ENCODE data around the gene SPATA9. TPM values are rescaled to one million over a fixed set of nuclear protein-coding genes. Genes with fewer than 3 reads are reported as not detected.

Gene SPATA9
- total RNA-seq, 3 donors from 2014 or later (not counting 1 experiment from before 2014, with no cell fraction given): 1.3 to 2.1 (median 2.0) TPM

DNA sequence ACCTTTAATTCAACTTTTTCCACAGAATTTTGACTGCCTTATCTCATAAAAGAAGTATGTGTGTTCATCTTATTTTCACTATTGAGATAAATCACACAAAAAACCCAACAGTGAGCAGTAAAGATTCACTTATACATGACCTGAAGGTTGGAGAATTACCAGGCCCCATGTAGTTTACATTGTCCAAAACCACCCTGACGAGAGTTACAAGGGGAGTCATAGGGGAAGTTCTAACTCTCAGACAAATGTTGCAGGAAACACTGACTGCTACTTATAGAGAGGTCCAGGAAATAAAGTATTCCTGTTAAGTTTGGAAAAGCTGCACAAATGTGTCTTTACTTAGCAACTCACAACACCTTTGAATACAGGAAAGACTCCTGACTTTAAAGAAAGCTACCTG lies 14.1 kb downstream of the SPATA9 start:
- H3K27ac ChIP-seq (ENCODE audit: low read length): no peak overlapping the region
- Mint-ChIP-seq H3K9me3 (no peaks in the 10 kb centered on the region), H3K4me1 (no peaks in the 10 kb centered on the region), H3K27me3 (ENCODE audit: low read depth in 2 of 2) (no peaks in the 10 kb centered on the region), H3K36me3 (no peaks in the 10 kb centered on the region), H3K27ac (no peak overlapping the region), H3K4me3 (no peak overlapping the region)
- no peaks in the 10 kb centered on the region for H3K9me3 ChIP-seq (ENCODE audit: control insufficient read depth, insufficient read depth, low read length)
- 80% methylated on average over 1 of the region's 1 CpG for WGBS (ENCODE audit: insufficient coverage)
- DNase-seq (no peak), ATAC-seq (no peak)
- no peak overlapping the region for H3K4me3 ChIP-seq (ENCODE audit: low read length)
- no peaks in the 10 kb centered on the region for H3K27me3 ChIP-seq (ENCODE audit: control insufficient read depth, insufficient read depth, low read length)
- intact Hi-C loops (cut with micrococcal nuclease): no loop called here
- no peaks in the 10 kb centered on the region for H3K36me3 ChIP-seq (ENCODE audit: control insufficient read depth, insufficient read depth, low read length)
- TF ChIP-seq, protein P1, sequence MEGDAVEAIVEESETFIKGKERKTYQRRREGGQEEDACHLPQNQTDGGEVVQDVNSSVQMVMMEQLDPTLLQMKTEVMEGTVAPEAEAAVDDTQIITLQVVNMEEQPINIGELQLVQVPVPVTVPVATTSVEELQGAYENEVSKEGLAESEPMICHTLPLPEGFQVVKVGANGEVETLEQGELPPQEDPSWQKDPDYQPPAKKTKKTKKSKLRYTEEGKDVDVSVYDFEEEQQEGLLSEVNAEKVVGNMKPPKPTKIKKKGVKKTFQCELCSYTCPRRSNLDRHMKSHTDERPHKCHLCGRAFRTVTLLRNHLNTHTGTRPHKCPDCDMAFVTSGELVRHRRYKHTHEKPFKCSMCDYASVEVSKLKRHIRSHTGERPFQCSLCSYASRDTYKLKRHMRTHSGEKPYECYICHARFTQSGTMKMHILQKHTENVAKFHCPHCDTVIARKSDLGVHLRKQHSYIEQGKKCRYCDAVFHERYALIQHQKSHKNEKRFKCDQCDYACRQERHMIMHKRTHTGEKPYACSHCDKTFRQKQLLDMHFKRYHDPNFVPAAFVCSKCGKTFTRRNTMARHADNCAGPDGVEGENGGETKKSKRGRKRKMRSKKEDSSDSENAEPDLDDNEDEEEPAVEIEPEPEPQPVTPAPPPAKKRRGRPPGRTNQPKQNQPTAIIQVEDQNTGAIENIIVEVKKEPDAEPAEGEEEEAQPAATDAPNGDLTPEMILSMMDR (IDR thresholded peaks at IDR 0.05): no peak
- H3K4me1 ChIP-seq (ENCODE audit: control insufficient read depth, insufficient read depth, low read length): no peaks in the 10 kb centered on the region

DNA sequence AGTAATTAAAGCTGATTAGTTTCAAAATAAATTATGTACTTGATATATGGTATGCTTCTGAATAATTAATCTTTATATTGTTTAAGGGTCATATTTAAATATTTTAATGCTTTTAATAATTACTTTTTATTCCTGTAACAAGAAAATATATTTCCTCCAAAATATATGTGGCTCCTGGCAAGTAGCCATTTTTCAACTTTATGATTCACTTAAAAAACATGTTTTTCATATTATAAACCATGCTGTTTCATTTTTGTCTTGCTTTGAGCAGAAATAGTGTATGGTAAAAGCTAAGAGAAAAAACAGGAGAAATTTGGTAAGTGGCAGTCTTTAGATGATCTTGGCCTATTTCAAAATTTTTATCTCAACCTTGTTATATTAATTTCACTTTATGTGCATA lies 14.6 kb downstream of the SPATA9 start:
- TF ChIP-seq, protein P1 (IDR thresholded peaks at IDR 0.05): no peak
- no peak overlapping the region for H3K4me3 Mint-ChIP-seq

DNA sequence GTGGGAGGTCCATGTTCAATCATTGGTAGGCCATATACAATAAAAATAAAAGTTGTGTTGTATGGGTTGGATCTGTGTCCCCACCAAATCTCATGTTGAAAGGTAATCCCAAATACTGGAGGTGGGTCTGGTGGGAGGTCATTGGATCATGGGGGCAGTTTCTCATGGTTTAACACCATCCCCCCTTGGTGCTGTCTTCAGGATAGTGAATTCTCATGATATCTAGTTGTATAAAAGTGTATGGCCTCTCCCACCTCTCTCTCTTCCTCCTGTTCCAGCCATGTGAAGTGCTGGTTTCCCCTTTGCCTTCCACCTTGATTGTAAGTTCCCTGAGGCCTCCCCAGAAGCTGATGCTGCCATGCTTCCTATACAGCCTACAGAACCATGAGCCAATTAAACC lies 15.1 kb downstream of the SPATA9 start:
- Mint-ChIP-seq H3K4me3 (no peak overlapping the region), H3K27me3 (ENCODE audit: low read depth in 2 of 2) (no peaks in the 10 kb centered on the region), H3K4me1 (no peaks in the 10 kb centered on the region), H3K27ac (no peak overlapping the region), H3K36me3 (no peaks in the 10 kb centered on the region), H3K9me3 (no peaks in the 10 kb centered on the region)
- Histone ChIP-seq H3K9me3 (ENCODE audit: control insufficient read depth, insufficient read depth, low read length) (no peaks in the 10 kb centered on the region), H3K27me3 (ENCODE audit: control insufficient read depth, insufficient read depth, low read length) (no peaks in the 10 kb centered on the region), H3K36me3 (ENCODE audit: control insufficient read depth, insufficient read depth, low read length) (no peaks in the 10 kb centered on the region), H3K27ac (ENCODE audit: low read length) (no peak overlapping the region), H3K4me3 (ENCODE audit: low read length) (no peak overlapping the region), H3K4me1 (ENCODE audit: control insufficient read depth, insufficient read depth, low read length) (no peaks in the 10 kb centered on the region)
- TF ChIP-seq, protein P1 (IDR thresholded peaks at IDR 0.05): no peak
- intact Hi-C loops (cut with micrococcal nuclease): no loop called here
- DNase-seq (no peak), ATAC-seq (no peak)

More for the DNA sequence above, 14.6 kb downstream of the SPATA9 start:
- no peaks in the 10 kb centered on the region for H3K36me3 Mint-ChIP-seq
- H3K4me3 ChIP-seq (ENCODE audit: low read length): no peak overlapping the region
- no peaks in the 10 kb centered on the region for H3K36me3 ChIP-seq (ENCODE audit: control insufficient read depth, insufficient read depth, low read length)
- H3K27me3 ChIP-seq (ENCODE audit: control insufficient read depth, insufficient read depth, low read length): no peaks in the 10 kb centered on the region
- no peak for DNase-seq
- H3K27me3 Mint-ChIP-seq (ENCODE audit: low read depth in 2 of 2): no peaks in the 10 kb centered on the region
- intact Hi-C loops (cut with micrococcal nuclease): no loop called here
- H3K27ac Mint-ChIP-seq: no peak overlapping the region
- H3K9me3 ChIP-seq (ENCODE audit: control insufficient read depth, insufficient read depth, low read length): no peaks in the 10 kb centered on the region
- no peak overlapping the region for H3K27ac ChIP-seq (ENCODE audit: low read length)
- no peak for ATAC-seq
- no peaks in the 10 kb centered on the region for H3K4me1 ChIP-seq (ENCODE audit: control insufficient read depth, insufficient read depth, low read length)
- no peaks in the 10 kb centered on the region for H3K4me1 Mint-ChIP-seq
- no peaks in the 10 kb centered on the region for H3K9me3 Mint-ChIP-seq

DNA sequence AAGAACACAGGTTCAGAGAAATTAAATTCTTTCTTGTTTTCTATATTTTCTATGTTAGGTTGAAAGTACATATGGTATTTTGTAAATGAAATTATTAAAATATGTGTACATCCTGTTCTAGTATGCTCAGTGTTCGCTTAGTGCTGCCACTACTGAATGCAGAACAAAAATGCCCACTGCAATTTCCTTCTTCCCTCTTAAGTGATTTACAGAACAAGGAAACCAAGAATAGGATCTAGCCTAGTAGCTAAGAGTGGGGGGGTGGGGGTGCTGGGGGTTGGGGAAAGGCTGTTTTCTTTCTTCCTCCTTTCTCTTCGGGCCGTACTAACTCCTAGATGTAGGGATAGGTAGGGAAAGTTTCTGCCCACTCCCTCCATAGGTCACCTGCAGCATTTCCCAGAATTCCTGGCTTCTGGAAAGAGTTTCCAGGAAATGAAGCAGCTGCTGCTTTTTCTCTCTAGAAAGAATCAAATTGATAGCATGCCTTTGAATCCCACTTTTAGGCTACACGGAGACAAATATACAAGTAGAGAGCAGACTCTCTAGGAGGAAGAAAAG lies 15.7 kb downstream of the SPATA9 start:
- Mint-ChIP-seq H3K36me3 (no peaks in the 10 kb centered on the region), H3K4me1 (no peaks in the 10 kb centered on the region), H3K27ac (no peak overlapping the region), H3K27me3 (ENCODE audit: low read depth in 2 of 2) (no peaks in the 10 kb centered on the region), H3K9me3 (no peaks in the 10 kb centered on the region), H3K4me3 (no peak overlapping the region)
- 100% methylated on average over 1 of the region's 4 CpGs for WGBS (ENCODE audit: insufficient coverage)
- DNase-seq: no peak
- ATAC-seq: no peak
- H3K4me3 ChIP-seq (ENCODE audit: low read length): no peak overlapping the region
- no peak overlapping the region for H3K27ac ChIP-seq (ENCODE audit: low read length)
- no peaks in the 10 kb centered on the region for H3K27me3 ChIP-seq (ENCODE audit: control insufficient read depth, insufficient read depth, low read length)
- H3K9me3 ChIP-seq (ENCODE audit: control insufficient read depth, insufficient read depth, low read length): no peaks in the 10 kb centered on the region
- H3K36me3 ChIP-seq (ENCODE audit: control insufficient read depth, insufficient read depth, low read length): no peaks in the 10 kb centered on the region
- TF ChIP-seq, protein P1 (IDR thresholded peaks at IDR 0.05): no peak
- intact Hi-C loops (cut with micrococcal nuclease): no loop called here
- H3K4me1 ChIP-seq (ENCODE audit: control insufficient read depth, insufficient read depth, low read length): no peaks in the 10 kb centered on the region
